ENCODE measurements around the gene CLIC5.
A peak's percentile ranks its signal among the peaks of the same experiment; 100 is the strongest.

The CLIC5 gene

DNA sequence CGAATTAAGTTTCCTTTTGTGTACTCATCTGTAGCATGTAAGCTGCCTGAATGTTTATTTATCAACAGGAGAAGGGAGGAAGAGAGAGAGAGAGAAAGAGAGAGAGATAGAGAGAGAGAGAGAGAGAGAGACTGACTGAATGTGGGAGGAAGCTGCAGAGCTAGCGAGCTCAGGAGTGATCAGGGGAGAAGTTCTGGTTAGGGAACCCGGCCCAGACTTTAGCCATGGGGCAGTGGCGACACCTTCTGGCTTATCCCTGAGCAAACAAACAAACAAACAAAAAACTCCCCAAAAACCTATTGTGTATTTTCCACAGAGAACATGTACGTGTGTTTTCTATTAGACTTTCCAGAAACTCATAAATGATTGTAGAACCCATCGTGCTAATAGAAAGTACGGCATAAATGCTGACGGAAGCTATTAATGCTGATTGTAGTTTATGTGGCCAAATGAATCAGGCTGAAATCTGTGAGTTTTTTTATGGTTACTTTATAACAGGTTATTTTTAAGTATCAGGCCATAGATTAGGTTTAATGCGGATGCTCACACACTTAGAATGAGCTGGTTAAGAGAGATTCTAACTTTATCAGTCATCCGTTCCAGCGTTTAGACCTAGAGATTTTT is 92.8 kb downstream of the CLIC5 start:
- DNase-seq: peak; percentile 68

DNA sequence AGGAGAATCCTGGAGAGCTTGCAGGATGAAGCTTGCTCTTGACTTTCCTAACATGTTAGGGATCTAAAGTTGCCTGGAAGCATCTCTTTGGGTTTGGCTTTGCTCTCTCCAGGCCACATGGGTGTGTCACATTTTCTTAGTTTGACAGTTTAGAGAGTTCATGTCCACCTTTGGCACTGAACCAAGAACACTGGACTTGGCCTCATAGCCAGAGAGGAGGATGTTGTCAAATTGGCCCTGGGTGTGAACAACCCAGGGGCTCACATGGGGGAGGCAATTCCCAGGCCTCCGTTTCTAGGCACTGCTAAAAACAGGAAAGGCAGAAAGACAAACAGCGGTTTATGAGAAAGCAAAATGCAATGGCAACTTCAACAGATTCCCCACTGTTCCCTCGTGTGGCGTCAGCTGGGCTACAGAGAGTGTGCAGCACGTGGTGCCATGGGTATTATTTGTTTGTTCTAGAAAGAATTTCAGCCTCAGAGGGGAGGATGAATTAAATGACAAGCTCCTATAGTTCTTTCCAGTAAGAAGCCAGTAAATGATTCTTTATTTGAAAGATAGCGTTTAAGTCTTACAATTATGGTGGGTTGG is 93.9 kb downstream of the CLIC5 start:
- DNase-seq: no peak

DNA sequence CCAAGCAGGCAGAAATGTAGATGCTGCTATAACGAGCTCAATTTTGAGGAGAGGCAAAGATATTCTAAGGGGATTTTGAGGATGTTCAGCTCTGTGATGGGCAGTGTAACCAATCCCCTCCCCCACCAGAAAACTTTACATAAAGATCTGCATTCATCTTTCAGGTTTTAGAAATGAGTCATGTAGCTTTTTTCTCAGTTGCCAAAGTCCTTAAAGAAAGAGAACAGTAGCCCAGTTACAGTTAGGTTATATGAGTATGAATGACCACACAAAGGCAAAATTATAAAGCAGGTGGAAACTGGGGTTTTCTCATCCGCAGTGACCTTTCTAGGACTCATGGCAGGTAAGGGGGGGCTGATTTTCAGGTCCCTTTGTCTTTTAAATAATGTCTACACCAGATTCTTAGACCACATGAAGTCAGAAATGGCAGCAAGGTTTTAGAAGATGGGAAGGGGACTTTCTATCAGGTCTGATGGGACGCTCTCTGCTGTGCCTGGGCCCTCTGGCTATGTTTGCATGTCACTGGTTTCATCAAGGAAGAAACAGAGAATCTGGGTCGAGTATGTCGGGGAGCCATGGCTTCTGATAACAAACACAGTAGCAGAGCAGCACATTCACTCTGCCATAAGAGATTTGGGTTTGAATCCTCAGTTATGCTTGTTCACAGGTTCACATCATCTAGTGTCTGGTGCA is 94.7 kb downstream of the CLIC5 start:
- DNase-seq: no peak

DNA sequence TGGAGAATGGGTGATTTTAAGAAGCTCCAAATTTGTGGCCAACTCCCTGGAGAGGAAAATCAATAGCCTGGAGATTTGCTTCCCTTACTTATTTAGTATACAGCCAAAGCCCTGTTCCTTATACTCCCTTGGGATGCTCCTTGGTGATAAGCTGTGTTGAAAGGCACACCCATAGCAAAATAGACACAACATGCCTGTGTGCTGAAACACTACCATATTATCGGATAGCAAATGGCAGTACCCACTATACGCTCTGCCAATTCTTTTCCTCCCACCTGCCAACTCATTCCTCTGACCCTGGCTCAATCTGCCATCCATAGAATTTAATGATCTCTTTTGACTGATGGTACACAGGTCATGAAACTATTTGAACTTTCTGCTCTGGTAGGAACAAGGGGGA is 98.2 kb downstream of the CLIC5 start:
- no peak for DNase-seq

DNA sequence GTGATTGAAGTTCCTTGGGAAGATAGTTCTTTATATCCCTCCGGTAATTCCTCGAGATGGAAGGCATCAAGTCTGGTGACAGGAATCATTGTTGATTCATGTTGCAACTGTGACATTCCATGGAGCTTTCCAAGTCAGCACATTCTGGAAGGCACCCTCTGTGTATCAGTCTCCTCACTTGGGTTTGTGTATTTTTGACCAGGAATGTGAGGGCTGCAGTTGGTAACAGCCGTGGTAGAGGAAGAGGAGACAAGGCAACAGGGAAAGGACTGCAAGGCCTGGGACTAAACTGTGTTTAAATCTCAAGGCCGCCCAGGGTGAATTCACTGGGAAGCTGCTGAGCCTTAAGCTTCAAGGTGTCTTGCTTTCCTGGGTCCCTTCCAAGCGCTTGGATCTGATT is 99.0 kb downstream of the CLIC5 start:
- DNase-seq: no peak

- DNase-seq: no peak
Measured at GRCh38 chr6:45915780-45916468, 99.7 kb downstream of the CLIC5 start.

DNA sequence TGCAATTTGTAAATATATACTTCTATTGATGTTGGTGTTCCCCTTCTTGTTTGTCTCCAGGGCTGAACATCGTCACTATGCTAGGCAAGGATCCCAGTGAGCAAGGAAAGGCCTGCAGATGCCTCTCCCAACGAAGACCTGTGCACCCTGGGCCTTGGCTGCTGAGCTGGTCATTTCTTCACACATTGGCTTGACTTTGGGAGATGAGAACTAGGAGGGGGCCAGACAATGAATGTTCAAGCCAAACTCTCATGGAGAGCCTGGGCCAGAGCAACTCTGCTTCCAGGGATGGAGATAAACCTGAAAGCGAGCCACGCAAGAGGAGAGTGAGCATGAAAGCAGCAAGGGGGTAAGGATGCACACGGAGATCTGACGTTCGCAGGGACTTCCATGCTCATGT is 104.0 kb downstream of the CLIC5 start:
- no peak for DNase-seq

GRCh38 chr6:45903959-45904358 is 111.7 kb downstream of the CLIC5 start:
- DNase-seq: no peak

- DNase-seq: no peak
Measured at GRCh38 chr6:45902984-45903383, 112.7 kb downstream of the CLIC5 start.

DNA sequence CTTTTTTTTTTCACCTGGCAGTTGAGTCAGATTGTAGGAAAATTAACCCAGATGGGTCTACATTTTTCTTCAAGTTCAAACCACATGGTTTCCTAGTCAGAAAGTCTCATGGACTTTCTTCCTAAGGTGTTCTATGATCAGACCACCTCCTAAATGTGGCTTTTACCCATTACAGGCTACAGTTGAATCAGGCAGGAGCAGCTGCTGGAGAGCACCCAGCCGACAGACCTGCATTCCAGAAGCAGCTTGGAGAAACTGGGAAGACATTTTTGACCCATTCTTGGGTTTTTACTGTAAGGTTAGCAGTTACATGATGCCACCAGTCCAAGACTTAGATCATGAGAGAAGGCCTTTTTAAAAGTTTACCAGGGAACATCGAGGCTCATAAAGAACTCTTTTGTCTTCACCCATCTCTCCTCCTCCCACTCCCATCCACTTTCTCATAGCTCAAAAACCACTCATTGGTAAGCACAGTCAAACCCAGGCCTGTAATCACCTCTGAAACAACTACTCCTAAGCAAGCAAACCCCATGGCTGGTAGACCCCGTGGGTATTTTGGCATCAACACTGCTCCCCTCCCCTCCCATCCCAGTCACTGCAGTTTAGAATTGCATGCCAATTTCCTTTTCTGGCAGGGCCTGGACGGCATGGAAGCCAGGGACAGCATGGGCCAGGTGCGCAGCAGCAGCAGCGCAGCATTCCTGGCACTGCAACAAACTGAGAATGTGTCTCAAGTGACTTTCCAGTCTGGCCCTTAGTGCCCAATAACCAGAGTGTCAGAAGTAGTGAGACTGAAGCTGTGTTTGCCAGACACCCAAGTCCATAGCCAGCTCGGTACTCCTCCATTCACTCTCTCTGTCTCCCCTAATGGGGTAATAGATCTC is 113.7 kb downstream of the CLIC5 start:
- DNase-seq: no peak

DNA sequence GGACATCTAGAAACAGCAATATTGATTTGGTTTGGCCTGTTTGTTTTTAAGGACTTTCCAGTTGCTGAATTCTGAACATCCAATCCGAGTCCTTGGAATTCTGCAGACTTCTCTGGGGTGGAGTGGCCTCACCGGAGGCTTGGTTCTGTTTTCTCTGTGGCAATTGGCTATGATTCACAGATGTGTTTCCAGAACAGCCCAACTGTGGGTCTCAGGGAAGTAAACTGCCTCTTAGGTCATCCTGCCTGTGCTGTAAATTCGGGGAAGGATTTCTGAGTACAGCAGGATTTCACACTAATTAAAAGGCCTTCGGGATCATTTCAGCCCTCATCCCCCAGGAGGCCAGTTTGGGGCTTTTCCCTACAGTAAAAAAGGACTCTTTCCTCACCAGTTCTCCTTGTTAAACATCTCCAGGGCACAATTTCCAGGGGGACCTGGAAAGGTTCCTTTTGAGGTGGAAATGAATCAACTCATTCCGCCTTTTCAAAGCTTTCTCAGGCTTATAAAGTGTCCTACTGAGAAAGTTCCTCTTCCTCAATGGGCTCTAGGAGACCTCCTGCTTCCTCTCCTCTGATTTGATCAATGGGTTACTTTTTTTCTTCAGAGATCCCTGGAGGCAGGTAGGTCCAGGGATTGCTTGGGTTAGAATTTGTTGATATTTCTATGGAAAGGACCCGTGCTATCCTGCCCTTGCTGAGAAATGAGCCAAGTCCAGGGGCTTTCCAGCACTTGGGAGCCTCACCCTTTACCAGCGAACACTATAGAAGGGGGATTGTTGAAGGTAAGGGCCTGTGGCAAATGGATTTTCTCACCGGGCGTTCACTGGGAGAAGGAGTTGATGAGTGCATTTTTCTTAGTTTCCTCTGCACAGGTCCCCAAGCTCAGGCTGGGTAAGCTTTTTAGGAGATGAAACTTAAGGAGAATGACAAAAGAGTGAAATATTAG is 114.6 kb downstream of the CLIC5 start:
- no peak for DNase-seq

DNA sequence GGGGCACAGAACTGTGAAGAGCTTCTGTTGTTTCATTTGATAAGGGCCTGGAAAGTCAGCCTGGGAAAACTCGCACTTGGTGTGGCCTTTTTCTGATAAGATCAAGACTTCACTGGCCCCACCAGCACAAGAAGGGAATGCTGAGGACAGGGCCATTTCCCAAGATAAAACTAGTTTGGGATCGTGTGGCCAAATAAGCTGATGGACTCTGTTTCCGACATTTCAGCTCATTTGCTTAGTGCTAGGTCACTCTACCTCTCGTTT is 116.0 kb downstream of the CLIC5 start:
- no peak for DNase-seq

DNA sequence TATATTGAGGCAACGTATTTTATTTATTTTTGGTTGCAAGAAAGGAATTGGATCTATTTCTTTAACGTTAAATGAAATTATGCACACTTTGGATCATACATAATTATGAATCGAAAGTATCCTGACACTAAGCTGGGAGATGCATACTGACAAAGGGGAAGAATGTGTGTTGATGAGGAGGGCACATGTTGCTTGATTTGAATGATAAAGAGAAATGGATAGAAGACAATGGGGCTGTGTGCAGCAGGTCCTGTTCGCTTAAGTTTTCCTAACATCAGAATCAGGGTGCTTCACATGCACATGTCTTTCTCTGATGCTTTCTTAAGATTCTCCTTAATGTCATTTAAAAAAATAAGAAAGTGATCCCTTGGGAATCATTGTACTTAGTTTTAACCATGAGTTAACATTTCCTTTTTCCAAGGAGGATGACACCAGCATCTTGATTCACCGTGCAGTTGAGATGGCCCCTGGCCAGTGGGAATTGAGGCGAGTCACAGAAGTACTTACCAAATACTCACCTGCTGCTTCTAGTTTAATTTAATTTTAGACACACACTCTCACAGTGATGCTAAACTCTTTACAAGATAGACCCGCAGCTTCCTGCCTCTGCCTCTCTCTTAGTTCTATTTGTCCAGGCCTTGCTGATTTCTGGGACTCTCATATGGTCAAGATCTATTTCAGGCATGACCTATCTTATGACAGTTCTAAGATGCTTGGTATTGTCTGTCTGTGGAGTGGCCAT is 116.5 kb downstream of the CLIC5 start:
- no peak for DNase-seq

DNA sequence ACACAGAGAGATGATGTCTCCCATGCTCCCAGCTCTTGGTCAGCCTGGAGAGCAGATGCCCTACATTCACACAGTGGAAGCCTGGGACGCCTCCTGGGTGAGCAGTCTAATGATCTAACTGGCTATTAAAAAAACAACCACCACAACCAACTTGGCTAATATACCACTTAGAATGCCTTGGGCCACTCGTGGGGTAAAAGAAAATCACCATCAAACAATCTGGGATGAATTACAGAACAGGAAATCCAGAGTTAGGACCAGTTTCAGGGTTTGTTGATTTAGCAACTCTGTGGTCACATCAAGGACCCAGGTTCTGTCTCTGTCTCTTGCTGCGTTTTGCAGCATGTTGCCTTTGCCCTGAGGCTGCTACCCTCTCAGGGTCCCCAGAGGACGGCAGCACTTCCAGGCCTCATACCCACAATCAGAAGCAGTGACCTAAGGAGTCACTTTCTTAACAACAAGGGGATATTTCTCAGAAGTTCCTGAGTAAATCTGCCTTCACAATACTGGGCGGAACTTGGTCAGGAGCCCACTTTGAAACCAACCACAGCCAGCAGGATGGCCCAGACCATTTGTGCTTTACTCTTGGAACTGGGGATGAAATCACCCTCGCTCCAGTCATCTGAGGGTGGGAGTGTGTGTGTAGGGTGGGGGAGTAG is 118.7 kb downstream of the CLIC5 start:
- DNase-seq: no peak

- no peak for DNase-seq
Measured at GRCh38 chr6:45895569-45895968, 120.1 kb downstream of the CLIC5 start.

GRCh38 chr6:45892696-45893245 is 122.9 kb downstream of the CLIC5 start:
- DNase-seq: no peak

DNA sequence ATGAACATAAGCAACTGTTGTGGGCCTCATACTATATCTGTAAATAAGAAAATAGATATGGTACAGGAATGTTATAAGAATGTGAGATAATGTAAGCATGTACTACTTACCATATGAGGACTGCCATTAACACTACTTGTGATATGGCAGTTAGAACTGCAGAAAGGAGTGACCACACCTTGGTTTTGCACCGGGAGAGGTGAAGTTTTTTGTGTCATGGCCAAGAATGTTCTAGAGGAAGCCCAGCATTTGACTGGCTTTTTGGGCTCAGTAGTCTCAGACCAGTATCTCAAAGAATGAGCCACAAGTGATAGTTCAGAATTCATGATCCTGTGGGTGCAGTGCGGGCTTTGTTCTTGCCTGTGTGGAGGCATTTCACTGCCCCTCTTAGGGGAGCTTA is 123.5 kb downstream of the CLIC5 start:
- DNase-seq: no peak

- no peak for DNase-seq
Measured at GRCh38 chr6:45886776-45887175, 128.9 kb downstream of the CLIC5 start.

DNA sequence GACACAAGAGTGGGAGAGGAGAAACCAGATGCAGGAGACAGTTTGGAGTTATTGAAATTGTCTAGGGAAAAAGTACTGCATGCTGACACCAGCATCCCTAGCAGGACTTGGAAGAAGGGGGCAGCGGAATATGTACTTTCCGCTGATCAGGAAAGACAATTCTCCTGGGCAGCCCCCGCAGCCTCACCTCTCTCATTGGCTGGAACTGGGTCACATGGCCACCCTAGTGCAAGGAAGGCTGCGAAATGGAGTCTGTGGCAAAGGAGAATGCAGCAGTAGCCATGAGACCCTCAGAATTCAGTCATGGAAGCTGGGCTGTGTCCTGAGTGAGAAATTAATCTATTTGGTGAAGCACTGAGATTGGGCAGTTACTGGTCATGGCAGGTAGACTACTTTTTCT is 131.3 kb downstream of the CLIC5 start:
- no peak for DNase-seq

GRCh38 chr6:45882671-45883070 is 133.0 kb downstream of the CLIC5 start:
- DNase-seq: no peak
